RPMI7951 (cell line): ENCODE data around the gene FOXK1. TPM values are rescaled to one million over a fixed set of nuclear protein-coding genes. Genes with fewer than 3 reads are reported as not detected.
A peak's percentile ranks its signal among the peaks of the same experiment; 100 is the strongest.

ENCODE experiments used
- DNase-seq: peaks from one replicate; pipeline ENCODE4 v3.0.0-alpha.2; 2012; ENCODE audit warnings: low read depth
- total RNA-seq: library from RNA; depleted of rRNA; stranded (reverse); fragments of >200 nt; shearing (Covaris generic); gene quantifications from 2 replicates; pipeline ENCODE4 v1.2.3, GENCODE V29; 2014

FOXK1 gene
- total RNA-seq, 1 experiment from 2014 or later, result 8.8 TPM

DNA sequence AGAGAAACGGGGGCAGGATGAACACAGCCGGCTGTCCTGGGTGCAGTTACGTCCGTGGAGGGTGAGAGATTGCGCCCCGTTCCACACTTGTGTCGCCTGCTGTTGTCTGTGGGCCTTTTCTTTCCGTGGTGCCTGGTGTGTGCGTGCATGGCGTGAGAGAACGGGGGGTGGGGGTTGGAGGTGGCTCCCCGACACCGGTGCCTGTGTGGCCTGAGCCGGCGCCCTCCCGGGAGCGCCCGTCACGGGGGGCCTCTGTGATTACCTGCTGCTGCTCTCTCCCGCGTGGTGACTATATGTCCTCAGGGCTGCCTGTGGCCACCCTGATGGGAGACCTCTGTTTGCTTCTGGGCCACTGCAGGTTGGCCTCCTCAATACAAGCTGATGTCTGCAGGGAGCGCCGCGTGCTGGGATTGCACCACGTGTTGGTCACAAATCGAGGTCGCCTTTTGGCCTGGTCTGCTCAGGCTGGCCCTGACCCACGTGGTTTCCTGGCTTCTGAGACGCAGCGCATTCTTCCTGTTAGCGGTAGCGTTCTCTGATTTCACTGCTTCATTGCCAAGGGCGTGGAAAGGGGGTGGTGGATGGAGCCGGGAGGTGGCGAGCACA, 82.4 kb downstream of the FOXK1 start:
- no peak for DNase-seq

GRCh38 chr7:4765776-4766490, 83.8 kb downstream of the FOXK1 start:
- no peak for DNase-seq

- no peak for DNase-seq
Measured at GRCh38 chr7:4766666-4767519, 84.8 kb downstream of the FOXK1 start.

- no peak for DNase-seq
Measured at GRCh38 chr7:4768597-4769569, 86.8 kb downstream of the FOXK1 start.

GRCh38 chr7:4769761-4770160, 87.7 kb downstream of the FOXK1 start:
- no peak for DNase-seq

DNA sequence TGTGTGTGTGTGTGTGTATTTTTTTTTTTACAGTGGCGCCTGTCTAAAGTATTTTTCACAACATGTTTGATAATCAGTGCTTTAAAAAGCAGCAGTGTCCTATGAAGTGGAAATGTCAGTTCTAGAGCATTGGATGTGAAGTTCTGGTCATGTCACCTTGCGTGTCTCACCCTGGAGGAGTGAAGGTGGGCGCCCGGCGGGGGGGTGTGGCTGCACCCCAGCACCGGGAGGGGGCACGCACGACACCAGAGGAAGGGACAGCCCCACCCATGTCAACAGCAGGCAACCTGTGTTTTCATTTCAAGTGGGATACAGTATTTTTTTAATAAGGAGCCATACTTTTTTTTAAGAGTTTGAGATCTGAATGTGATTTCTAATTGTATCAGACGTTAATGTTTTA, 88.8 kb downstream of the FOXK1 start:
- no peak for DNase-seq

DNA sequence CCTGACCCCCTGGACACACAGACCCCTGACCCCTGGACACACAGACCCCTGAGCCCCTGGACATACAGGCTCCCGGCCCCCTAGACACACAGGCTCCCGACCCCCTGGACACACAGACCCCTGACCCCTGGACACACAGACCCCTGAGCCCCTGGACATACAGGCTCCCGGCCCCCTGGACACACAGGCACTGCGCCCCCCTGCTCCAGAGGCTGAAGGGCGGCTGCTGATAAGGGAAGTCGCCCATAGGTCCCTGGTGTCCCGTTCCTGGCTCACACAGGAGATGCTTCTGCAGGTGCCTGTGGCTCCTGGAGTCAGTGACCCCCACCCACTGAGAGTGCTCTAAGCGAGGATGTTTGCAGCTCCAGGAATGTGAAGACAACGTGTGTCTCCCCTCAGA, 89.6 kb downstream of the FOXK1 start:
- DNase-seq, result no peak

DNA sequence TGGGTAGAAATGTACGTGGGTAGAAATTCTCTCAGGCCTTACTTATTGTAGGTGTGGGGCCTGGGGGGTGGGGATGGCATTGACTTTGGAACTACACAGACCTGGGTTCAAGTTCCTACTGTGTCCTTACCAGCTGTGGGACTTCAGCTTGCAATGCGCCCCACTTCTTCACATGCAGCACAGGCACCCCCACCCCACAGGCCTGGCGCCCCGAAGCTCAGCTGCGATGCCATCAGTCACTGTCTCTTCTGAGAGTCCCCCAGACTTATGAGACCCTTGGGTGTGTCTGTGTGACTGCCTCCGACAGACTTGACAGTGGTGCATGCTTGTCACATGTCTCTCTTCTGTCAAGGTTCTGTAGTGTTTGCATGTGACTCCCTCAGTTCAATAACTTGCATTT, 90.2 kb downstream of the FOXK1 start:
- no peak for DNase-seq

DNA sequence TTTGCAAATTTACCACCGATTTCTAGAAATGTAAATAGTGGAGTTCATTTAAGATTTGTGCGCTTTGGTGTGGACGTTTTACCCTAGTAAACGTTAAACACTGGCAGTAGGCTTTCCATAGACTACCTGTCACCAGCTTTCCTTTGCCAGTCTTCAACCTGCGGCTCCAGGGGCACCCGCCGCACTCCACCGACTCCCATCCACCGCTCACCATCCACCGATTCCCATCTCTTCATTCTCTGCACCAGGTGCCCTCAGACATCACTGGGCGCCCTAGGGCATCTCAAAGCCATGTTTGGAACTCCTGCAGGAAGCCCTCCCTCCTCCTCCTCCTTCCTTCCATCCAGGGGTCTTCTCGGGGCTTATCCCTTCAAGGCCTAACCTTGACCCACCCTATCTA, 91.9 kb downstream of the FOXK1 start:
- DNase-seq, result no peak

GRCh38 chr7:4774658-4775249, 92.7 kb downstream of the FOXK1 start:
- peak; percentile 73 for DNase-seq

DNA sequence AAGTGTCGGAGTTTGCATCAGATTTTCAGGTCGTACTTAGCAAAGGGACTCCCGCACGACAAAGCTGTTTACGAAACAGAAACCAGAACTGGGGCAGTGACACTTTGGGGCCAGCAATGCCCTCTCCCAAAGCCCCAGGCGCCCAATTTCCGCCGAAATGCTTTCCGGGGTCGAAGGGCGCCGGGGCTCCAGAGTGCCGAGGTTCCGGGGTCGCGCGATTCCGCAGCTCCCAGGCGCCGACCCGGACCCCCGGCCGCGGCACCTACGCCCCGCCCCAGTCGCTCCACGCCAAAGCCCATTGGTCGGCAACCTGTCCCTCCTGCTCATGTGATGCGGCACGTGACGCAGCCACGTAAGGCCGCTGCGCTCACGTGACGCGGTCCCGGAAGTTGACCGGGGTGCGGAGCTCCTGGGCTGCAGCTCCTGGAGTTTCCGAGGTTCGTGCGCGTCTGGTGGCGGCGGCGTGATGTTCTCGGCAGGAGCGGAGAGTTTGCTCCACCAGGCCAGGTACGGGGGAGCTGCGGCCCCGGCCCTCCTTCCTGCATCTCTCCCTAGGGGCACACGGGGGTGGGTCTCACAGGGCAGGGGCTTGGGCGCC, 93.3 kb downstream of the FOXK1 start, which contains the start of gene AP5Z1:
AP5Z1 (plus strand) TSS at position 374 of the 598 bp plus-strand sequence; CDS start at position 467, 93 bp downstream.
- DNase-seq, result peak; percentile 97

GRCh38 chr7:4775848-4776623, 93.9 kb downstream of the FOXK1 start:
- DNase-seq, result peak; percentile 60

DNA sequence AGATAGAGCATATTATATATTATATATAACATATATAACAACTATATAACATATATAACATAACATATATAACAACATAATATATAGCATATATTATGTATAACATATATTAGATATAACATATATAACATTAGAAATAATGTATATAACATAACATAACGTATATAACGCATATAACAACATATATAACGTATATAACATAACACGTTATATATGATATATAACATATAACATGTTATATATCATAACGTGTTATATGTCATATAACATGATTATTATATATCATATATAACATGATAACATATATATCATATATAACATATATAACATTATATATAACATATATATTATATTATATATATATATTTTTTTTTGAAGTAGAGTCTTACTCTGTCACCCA, 97.0 kb downstream of the FOXK1 start:
- DNase-seq, result no peak

- DNase-seq, result no peak
Measured at GRCh38 chr7:4781366-4782069, 99.4 kb downstream of the FOXK1 start.

DNA sequence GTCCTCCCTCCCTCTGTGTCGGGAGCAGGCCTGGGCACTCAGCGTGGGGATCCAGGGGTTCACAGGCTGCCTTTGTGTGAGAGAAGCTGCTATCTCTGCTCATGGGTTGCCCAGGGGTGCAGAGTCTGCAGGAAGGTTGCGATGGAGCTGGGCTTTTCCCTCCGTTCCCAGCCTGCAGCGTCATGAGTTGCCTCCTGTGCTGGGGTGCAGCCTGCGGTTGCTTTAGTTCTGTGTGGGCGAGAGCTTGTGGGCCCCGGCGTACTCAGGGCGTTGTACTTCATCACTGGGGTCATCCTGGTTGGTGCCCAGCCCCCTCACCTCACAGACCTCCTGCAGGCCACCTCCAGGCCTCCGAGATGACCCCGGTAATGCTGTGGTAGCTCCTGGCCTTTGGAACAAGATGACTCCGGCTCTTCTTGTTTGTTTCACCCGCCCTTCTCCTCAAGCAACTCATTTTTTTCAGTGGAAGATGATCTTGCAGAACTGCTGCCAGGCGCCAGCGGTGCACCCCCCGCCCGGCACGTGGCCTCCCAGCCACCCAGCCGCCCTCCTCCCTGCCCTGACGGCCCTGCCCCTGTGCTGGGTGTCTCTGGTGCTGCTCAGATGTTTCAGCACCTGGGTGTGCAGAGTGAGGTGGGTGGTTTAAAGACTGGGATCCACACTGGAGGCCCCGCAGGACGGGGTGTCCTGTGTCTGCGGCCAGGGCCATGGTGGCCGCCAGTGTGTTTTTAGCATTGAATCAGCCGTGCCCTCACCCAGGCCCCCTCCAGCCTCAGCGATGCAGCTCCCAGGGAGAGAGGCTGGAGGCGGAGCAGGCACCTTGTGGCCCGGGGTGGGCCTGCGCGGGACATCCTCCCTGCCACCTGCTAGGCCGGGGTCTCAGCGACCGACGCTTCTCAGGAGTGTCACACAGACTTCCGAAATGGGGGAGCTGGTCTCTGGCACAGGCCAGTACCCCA, 100.5 kb downstream of the FOXK1 start:
- no peak for DNase-seq

GRCh38 chr7:4783292-4783652, 101.2 kb downstream of the FOXK1 start:
- DNase-seq, result no peak

DNA sequence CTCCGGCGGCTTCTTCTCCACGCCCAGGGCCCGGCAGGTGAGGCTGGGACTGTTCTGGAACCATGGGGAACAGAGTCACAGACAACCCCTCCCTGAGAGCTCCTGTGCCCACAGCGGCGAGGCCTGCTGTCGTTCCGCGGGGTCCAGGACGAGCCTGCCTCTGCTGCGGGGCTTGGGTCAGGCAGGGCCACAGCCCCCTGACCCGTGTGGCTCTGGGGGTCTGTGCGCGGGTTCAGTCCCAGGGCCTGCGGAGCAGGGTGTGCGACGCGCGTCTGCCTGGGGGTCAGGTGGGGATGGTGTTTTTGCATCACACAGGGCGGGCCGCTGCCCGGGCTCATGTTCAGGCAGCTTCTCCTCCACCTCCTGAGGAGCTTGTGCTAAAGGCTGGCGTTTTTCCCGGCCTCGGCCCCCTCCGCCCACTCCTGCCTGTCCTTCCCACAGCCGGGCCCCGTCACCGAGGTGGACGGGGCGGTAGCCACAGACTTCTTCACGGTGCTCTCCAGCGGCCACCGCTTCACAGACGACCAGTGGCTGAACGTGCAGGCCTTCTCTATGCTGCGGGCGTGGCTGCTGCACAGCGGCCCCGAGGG, 101.8 kb downstream of the FOXK1 start:
- DNase-seq, result no peak

GRCh38 chr7:4784799-4785198, 102.7 kb downstream of the FOXK1 start:
- no peak for DNase-seq
